K562 (cell line): ENCODE data around the gene GORASP1. TPM values are rescaled to one million over a fixed set of nuclear protein-coding genes. Genes with fewer than 3 reads are reported as not detected.
A peak's percentile ranks its signal among the peaks of the same experiment; 100 is the strongest.

Source experiments
- ATF7 ChIP-seq: fragments of 450-650 bp; IDR thresholded peaks from 2 replicates; pipeline ENCODE4 v1.7.1; 2014; ENCODE audit warnings: mild to moderate bottlenecking, moderate library complexity
- E2F8 ChIP-seq: fragments of 450-650 bp; IDR thresholded peaks from 2 replicates; pipeline ENCODE4 v1.7.1; 2018; ENCODE audit warnings: mild to moderate bottlenecking, low read depth; ENCODE audit not compliant: partially characterized antibody
- ELF4 ChIP-seq: fragments of 450-650 bp; formaldehyde crosslinking; IDR thresholded peaks from 2 replicates; pipeline ENCODE4 v1.4.0; 2022; ENCODE audit warnings: missing genetic modification characterization
- JUN ChIP-seq, 2 experiments: sonication (generic) in 1 of 2; formaldehyde crosslinking in 1 of 2; IDR thresholded peaks; 2 replicates each; pipeline versions ENCODE4 v1.6.1 to v1.8.0; 2012 to 2022; ENCODE audit warnings: borderline replicate concordance in 2 of 2, mild to moderate bottlenecking in 2 of 2, improper control_type of control experiment in 1 of 2, low read depth in 1 of 2, low read length in 1 of 2, missing genetic modification reagents in 1 of 2
- MBD1 ChIP-seq: fragments of 250-450 bp; sonication (Bioruptor Pico); IDR thresholded peaks from 2 replicates; pipeline ENCODE4 v1.8.0; 2022; ENCODE audit warnings: inconsistent platforms
- MTA3 ChIP-seq: fragments of 450-650 bp; formaldehyde crosslinking; IDR thresholded peaks from 2 replicates; pipeline ENCODE4 v1.6.1; 2017; ENCODE audit warnings: mild to moderate bottlenecking, borderline replicate concordance
- NCOR1 ChIP-seq: fragments of 450-650 bp; IDR thresholded peaks from 2 replicates; pipeline ENCODE4 v1.6.1; 2016; ENCODE audit warnings: mild to moderate bottlenecking, moderate library complexity
- NR0B1 ChIP-seq: fragments of 450-650 bp; IDR thresholded peaks from one replicate; pipeline ENCODE4 v1.6.1; 2018; ENCODE audit warnings: mild to moderate bottlenecking, moderate library complexity; ENCODE audit not compliant: partially characterized antibody
- POLR2H ChIP-seq: IDR thresholded peaks from 2 replicates; pipeline ENCODE4 v1.6.1; 2016; ENCODE audit warnings: missing genetic modification characterization, low read depth, mild to moderate bottlenecking, control low read depth, missing compliant biosample characterization, moderate library complexity
- SLC30A9 ChIP-seq: fragments of 250-450 bp; sonication (Bioruptor Pico); IDR thresholded peaks from 2 replicates; pipeline ENCODE4 v1.8.0; 2022; ENCODE audit warnings: mild to moderate bottlenecking, moderate library complexity
- TFAM ChIP-seq: fragments of 250-450 bp; sonication (Bioruptor Pico); conservative IDR thresholded peaks from 2 replicates; pipeline ENCODE4 v1.5.0; 2021; ENCODE audit warnings: mild to moderate bottlenecking, moderate library complexity
- ZKSCAN8 ChIP-seq: fragments of 200-800 bp; sonication (Bioruptor generic); IDR thresholded peaks from 2 replicates; pipeline ENCODE4 v1.6.1; 2016; ENCODE audit warnings: missing genetic modification characterization, missing compliant biosample characterization
- ZNF76 ChIP-seq: fragments of 250-450 bp; sonication (Bioruptor Pico); IDR thresholded peaks from 2 replicates; pipeline ENCODE4 v1.4.0; 2020; ENCODE audit warnings: mild to moderate bottlenecking, moderate library complexity, borderline replicate concordance
- ZNF79 ChIP-seq: fragments of 250-450 bp; sonication (Bioruptor Pico); IDR thresholded peaks from 2 replicates; pipeline ENCODE4 v1.4.0; 2020; ENCODE audit warnings: low read depth, mild to moderate bottlenecking, moderate library complexity
- polyA plus RNA-seq, 8 experiments: library from polyadenylated mRNA; depleted of rRNA in 4 of 8; stranded (reverse) in 5 of 8; unstranded in 3 of 8; fragments of >200 nt; fragmentation: Nextera tagmentation in 2 of 8; fragmentation: Illumina TruSeq in 1 of 8; extraction: Ambion mirVana in 2 of 8; extraction: Trizol in 1 of 8; gene quantifications; 2 replicates each; pipeline versions ENCODE4 v1.2.1 to v1.2.3, GENCODE V29; 2011 to 2014; ENCODE audit warnings: inconsistent platforms in 1 of 8, missing spikeins in 1 of 8
- total RNA-seq, 7 experiments: library from RNA; depleted of rRNA in 6 of 7; stranded (reverse); fragments of >200 nt in 6 of 7; fragmentation: Illumina TruSeq in 2 of 7; extraction: Trizol in 2 of 7; gene quantifications; 2 replicates each; pipeline versions ENCODE4 v1.2.1 to v1.2.3, GENCODE V29; 2011 to 2021; ENCODE audit warnings: low replicate concordance in 1 of 7
- TF ChIP-seq, protein P1 (sequence below): conservative IDR thresholded peaks from 2 replicates; pipeline ENCODE4 v1.6.1; 2011; ENCODE audit warnings: low read depth, mild to moderate bottlenecking, low read length; ENCODE audit not compliant: control insufficient read depth
- TF ChIP-seq, protein P2 (sequence below): fragments of 450-650 bp; formaldehyde crosslinking; IDR thresholded peaks from 2 replicates; pipeline ENCODE4 v1.4.0; 2022; ENCODE audit warnings: missing genetic modification characterization

GORASP1 gene
- total and polyA plus RNA-seq, 9 of the 15 experiments (the other 6 are each of a cell fraction or from before 2014, with no cell fraction given), result 8.4 to 87.9 (median 67.6) TPM

DNA sequence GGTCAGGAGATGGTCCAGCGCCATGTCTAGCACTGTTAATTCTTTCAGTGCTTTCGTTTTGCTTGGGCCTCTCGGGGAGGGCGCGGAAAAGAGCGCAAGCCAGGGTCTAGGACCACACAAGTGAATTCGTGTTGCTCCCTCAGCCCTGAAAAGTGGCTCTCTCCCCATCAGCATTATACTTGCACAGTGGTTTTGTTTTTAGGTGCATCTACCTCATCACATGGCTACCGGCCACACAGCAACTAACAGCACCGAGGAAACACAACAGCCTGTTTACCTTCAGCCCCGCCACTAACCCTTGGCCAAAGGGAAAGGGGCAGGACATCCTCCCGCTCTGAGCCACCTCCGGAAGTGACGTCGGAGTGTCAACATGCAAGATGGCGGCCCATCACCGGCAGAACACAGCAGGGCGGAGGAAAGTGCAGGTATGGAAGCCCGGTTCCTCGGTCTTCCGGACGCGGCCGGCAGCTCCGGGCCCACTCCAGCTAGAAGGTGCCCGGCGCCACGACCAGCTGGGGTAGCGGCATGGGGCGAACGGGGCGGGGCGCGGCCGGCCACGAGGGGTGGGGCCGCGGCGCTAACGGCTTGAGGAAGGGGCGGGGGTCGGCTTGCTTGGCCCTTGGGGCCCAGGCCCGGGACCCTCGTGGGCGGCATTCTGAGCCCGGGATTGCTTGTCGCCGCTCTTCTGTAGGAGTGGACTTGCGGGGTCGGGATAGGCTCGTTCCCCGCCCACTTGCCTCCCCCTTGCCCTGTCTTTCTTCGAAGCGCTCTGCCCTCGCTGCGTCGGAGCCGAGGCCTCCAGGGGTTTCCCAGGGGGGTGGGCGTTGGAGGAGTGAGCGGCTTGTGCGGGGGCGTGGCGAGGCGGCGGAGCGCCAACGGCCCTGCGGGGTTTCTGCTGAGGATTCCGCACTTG, 55.5 kb downstream of the GORASP1 start, which contains the start of the genes SCN11A and WDR48 (continued):
- TF ChIP-seq, protein P1, sequence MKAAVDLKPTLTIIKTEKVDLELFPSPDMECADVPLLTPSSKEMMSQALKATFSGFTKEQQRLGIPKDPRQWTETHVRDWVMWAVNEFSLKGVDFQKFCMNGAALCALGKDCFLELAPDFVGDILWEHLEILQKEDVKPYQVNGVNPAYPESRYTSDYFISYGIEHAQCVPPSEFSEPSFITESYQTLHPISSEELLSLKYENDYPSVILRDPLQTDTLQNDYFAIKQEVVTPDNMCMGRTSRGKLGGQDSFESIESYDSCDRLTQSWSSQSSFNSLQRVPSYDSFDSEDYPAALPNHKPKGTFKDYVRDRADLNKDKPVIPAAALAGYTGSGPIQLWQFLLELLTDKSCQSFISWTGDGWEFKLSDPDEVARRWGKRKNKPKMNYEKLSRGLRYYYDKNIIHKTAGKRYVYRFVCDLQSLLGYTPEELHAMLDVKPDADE, result peak; percentile 57; the same call in 1 of the 2 replicates
- peak; percentile 71; the same call in 1 of the 2 replicates for TF ChIP-seq JUN (IDR thresholded peaks at IDR 0.05; ENCODE audit: borderline replicate concordance, low read depth, low read length)
- 0 out of 2 replicates have a peak, but pooled peaks have one; percentile 70 for TF ChIP-seq JUN (CRISPR knock-in tag; IDR thresholded peaks at IDR 0.05; ENCODE audit: borderline replicate concordance)
- TF ChIP-seq MBD1, result peak; percentile 95
- peak; percentile 93 for TF ChIP-seq POLR2H (tag)
- 0 out of 2 replicates have a peak, but pooled peaks have one; percentile 10 for TF ChIP-seq ZNF79 (CRISPR knock-in tag)
- TF ChIP-seq NR0B1, result no peak
- TF ChIP-seq ATF7, result peak; percentile 84
- TF ChIP-seq E2F8, result peak; percentile 74
- no peak for TF ChIP-seq TFAM
- 0 out of 2 replicates have a peak, but pooled peaks have one; percentile 52 for TF ChIP-seq ZKSCAN8
- peak; percentile 45; the same call in 1 of the 2 replicates for TF ChIP-seq ZNF76
- peak; percentile 26 for TF ChIP-seq NCOR1
- TF ChIP-seq MTA3, result peak; percentile 91
- TF ChIP-seq, protein P2, sequence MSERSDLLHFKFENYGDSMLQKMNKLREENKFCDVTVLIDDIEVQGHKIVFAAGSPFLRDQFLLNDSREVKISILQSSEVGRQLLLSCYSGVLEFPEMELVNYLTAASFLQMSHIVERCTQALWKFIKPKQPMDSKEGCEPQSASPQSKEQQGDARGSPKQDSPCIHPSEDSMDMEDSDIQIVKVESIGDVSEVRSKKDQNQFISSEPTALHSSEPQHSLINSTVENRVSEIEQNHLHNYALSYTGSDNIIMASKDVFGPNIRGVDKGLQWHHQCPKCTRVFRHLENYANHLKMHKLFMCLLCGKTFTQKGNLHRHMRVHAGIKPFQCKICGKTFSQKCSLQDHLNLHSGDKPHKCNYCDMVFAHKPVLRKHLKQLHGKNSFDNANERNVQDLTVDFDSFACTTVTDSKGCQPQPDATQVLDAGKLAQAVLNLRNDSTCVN (CRISPR knock-in tag), result 0 out of 2 replicates have a peak, but pooled peaks have one; percentile 43
- no peak for TF ChIP-seq SLC30A9 (CRISPR knock-in tag)
- no peak for TF ChIP-seq ELF4 (CRISPR knock-in tag)
